WTC11 (cell line): ENCODE measurements around the gene NFIA. TPM values are rescaled to one million over a fixed set of nuclear protein-coding genes. Genes with fewer than 3 reads are reported as not detected.

ENCODE experiments used
- ATAC-seq: fragments of 200-7000 bp; cut with Tn5 transposase; 2 replicates; pipeline ENCODE4 v1.10.0; 2021; ENCODE audit warnings: mild to moderate bottlenecking, moderate library complexity
- CTCF ChIA-PET: fragments of 300-600 bp; sonication (Branson Sonifier 250); formaldehyde crosslinking; loops from one replicate; lab custom pipeline; 2021; ENCODE audit warnings: antibody characterized with exemption; lab: Charles Lee
- POLR2A ChIA-PET: fragments of 350-600 bp; sonication (Branson Sonifier 250); formaldehyde crosslinking; loops from one replicate; lab custom pipeline; 2021; ENCODE audit warnings: antibody characterized with exemption; lab: Charles Lee
- DNase-seq: peaks from one replicate; pipeline ENCODE4 v3.0.0; 2021; ENCODE audit warnings: low spot score
- H3K27ac Mint-ChIP-seq: 2 replicates; pipeline ENCODE4 v1.8.0; 2021; ENCODE audit warnings: mixed read lengths
- H3K27me3 Mint-ChIP-seq: 2 replicates; pipeline ENCODE4 v1.8.0; 2021; ENCODE audit warnings: low read depth, mild to moderate bottlenecking, moderate library complexity, mixed read lengths
- H3K36me3 Mint-ChIP-seq: 2 replicates; pipeline ENCODE4 v1.8.0; 2021; ENCODE audit warnings: mixed read lengths
- H3K4me1 Mint-ChIP-seq: 2 replicates; pipeline ENCODE4 v1.8.0; 2022; ENCODE audit warnings: mixed read lengths
- H3K4me3 Mint-ChIP-seq: 2 replicates; pipeline ENCODE4 v1.8.0; 2021; ENCODE audit warnings: mild to moderate bottlenecking, moderate library complexity, mixed read lengths
- H3K9me3 Mint-ChIP-seq: 2 replicates; pipeline ENCODE4 v1.8.0; 2021; ENCODE audit warnings: mixed read lengths
- ATF1 ChIP-seq: sonication (generic); formaldehyde crosslinking; IDR thresholded peaks from 2 replicates; pipeline ENCODE4 v1.8.1; 2023; ENCODE audit warnings: mild to moderate bottlenecking, moderate library complexity, missing genetic modification reagents
- CBFB ChIP-seq: sonication (generic); formaldehyde crosslinking; IDR thresholded peaks from 2 replicates; pipeline ENCODE4 v1.8.1; 2022; ENCODE audit warnings: mild to moderate bottlenecking, low read depth, missing genetic modification reagents
- ESRRA ChIP-seq: sonication (generic); formaldehyde crosslinking; IDR thresholded peaks from 2 replicates; pipeline ENCODE4 v1.8.1; 2022; ENCODE audit warnings: mild to moderate bottlenecking, missing genetic modification reagents, borderline replicate concordance
- ETV6 ChIP-seq: sonication (generic); formaldehyde crosslinking; IDR thresholded peaks from 2 replicates; pipeline ENCODE4 v1.8.1; 2022; ENCODE audit warnings: mild to moderate bottlenecking, missing genetic modification reagents
- IRF2 ChIP-seq: sonication (generic); formaldehyde crosslinking; IDR thresholded peaks from 2 replicates; pipeline ENCODE4 v1.8.0; 2022; ENCODE audit warnings: low read depth, missing genetic modification reagents, borderline replicate concordance
- JUN ChIP-seq: sonication (generic); formaldehyde crosslinking; IDR thresholded peaks from 2 replicates; pipeline ENCODE4 v1.8.0; 2023; ENCODE audit warnings: mild to moderate bottlenecking, missing genetic modification reagents
- MXD4 ChIP-seq: fragments of 250-450 bp; sonication (Bioruptor Pico); IDR thresholded peaks from 2 replicates; pipeline ENCODE4 v1.8.0; 2021; ENCODE audit warnings: mild to moderate bottlenecking, moderate library complexity, borderline replicate concordance
- NR2C2 ChIP-seq: sonication (generic); formaldehyde crosslinking; IDR thresholded peaks from 2 replicates; pipeline ENCODE4 v1.8.0; 2022; ENCODE audit warnings: mild to moderate bottlenecking, missing genetic modification reagents
- NR3C1 ChIP-seq: sonication (generic); formaldehyde crosslinking; conservative IDR thresholded peaks from 2 replicates; pipeline ENCODE4 v1.8.1; 2023; ENCODE audit warnings: low read depth, mild to moderate bottlenecking, missing genetic modification reagents
- RORB ChIP-seq: fragments of 250-450 bp; sonication (Bioruptor Pico); IDR thresholded peaks from 2 replicates; pipeline ENCODE4 v1.9.0; 2021; ENCODE audit warnings: mild to moderate bottlenecking
- SMAD4 ChIP-seq: sonication (generic); formaldehyde crosslinking; IDR thresholded peaks from 2 replicates; pipeline ENCODE4 v1.8.0; 2022; ENCODE audit warnings: mild to moderate bottlenecking, missing genetic modification reagents
- TCF7 ChIP-seq: sonication (generic); formaldehyde crosslinking; IDR thresholded peaks from 2 replicates; pipeline ENCODE4 v1.8.0; 2022; ENCODE audit warnings: mild to moderate bottlenecking, low read depth, missing genetic modification reagents, moderate library complexity
- TEAD1 ChIP-seq: sonication (generic); formaldehyde crosslinking; IDR thresholded peaks from 2 replicates; pipeline ENCODE4 v1.8.0; 2022; ENCODE audit warnings: mild to moderate bottlenecking, missing genetic modification reagents
- ZNF138 ChIP-seq: sonication (generic); formaldehyde crosslinking; conservative IDR thresholded peaks from 2 replicates; pipeline ENCODE4 v1.8.1; 2022; ENCODE audit warnings: mild to moderate bottlenecking, moderate library complexity, missing genetic modification reagents
- ZNF263 ChIP-seq: sonication (generic); formaldehyde crosslinking; IDR thresholded peaks from 2 replicates; pipeline ENCODE4 v1.8.1; 2022; ENCODE audit warnings: low read depth, mild to moderate bottlenecking, moderate library complexity, missing genetic modification reagents
- ZNF396 ChIP-seq: fragments of 250-450 bp; sonication (Bioruptor Pico); IDR thresholded peaks from 2 replicates; pipeline ENCODE4 v1.8.0; 2021; ENCODE audit warnings: mild to moderate bottlenecking, moderate library complexity, borderline replicate concordance
- total RNA-seq: library from RNA; stranded (reverse); gene quantifications from 3 replicates; pipeline ENCODE4 v1.2.3, GENCODE V29; 2021
- TF ChIP-seq, protein P1 (sequence below): fragments of 250-450 bp; sonication (Bioruptor Pico); IDR thresholded peaks from 2 replicates; pipeline ENCODE4 v1.9.0; 2021; ENCODE audit warnings: mild to moderate bottlenecking
- TF ChIP-seq, protein P2 (sequence below): sonication (generic); formaldehyde crosslinking; IDR thresholded peaks from 2 replicates; pipeline ENCODE4 v1.8.0; 2022; ENCODE audit warnings: mild to moderate bottlenecking, missing genetic modification reagents
- TF ChIP-seq, protein P3 (sequence below): sonication (generic); formaldehyde crosslinking; IDR thresholded peaks from 2 replicates; pipeline ENCODE4 v1.8.0; 2022; ENCODE audit warnings: mild to moderate bottlenecking, missing genetic modification reagents
- TF ChIP-seq, protein P4 (sequence below): sonication (generic); formaldehyde crosslinking; IDR thresholded peaks from 2 replicates; pipeline ENCODE4 v1.8.1; 2023; ENCODE audit warnings: mild to moderate bottlenecking, missing genetic modification reagents
- TF ChIP-seq, protein P5 (sequence below): fragments of 250-450 bp; sonication (Bioruptor Pico); IDR thresholded peaks from 2 replicates; pipeline ENCODE4 v1.9.0; 2021; ENCODE audit warnings: moderate library complexity, mild to moderate bottlenecking, inconsistent platforms, borderline replicate concordance
- TF ChIP-seq, protein P6 (sequence below): sonication (generic); formaldehyde crosslinking; conservative IDR thresholded peaks from 2 replicates; pipeline ENCODE4 v1.8.1; 2023; ENCODE audit warnings: mild to moderate bottlenecking, low read depth, missing genetic modification reagents, moderate library complexity
- TF ChIP-seq, protein P7 (sequence below): sonication (generic); formaldehyde crosslinking; IDR thresholded peaks from 2 replicates; pipeline ENCODE4 v1.8.1; 2022; ENCODE audit warnings: missing genetic modification reagents, borderline replicate concordance

Gene NFIA
- total RNA-seq, 1 experiment from 2014 or later = 16.7 TPM

DNA sequence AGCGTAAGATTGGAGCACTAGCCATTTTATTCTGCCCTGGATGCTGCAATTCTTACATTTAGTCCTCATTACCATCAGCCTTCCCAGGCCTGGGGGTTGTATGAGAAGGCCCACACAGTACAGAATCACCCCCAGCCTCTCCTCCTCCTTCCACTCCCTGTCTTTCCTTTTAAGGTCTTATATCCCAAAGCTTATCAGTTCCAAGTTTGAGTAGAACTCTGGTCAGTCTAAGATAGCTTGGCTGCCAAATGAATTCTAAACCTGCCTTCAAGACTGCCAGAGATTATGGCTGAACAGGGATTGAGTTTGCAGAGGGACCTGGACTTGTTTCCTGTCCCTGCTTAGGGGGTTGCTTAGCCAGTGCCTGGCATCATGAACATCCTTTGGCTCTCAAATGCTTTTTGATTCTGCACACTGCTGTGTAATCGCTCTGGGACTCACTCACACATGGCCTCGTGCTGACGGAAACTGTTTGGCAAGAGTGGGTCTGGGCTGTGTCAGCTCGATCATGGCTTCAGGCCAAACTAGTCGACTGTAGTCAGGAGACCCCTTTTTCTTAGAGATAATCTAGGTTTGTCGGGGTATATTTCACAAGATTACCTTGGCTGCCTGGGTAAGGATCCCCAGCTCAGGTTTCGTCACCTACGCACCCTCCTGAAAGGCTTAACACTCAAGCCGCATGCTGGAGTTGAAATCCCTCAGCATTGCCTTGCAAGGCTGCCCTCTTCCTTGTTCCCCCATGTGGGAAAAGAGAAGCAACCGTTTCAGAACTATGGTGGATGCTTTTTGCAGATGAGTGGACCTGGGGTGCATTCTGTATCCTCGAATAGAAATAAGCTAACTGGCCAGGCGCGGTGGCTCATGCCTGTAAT, 252.6 kb downstream of the NFIA start:
- H3K9me3 Mint-ChIP-seq = no peaks in the 10 kb centered on the region
- POLR2A ChIA-PET = no interaction called here
- H3K36me3 Mint-ChIP-seq = no peaks in the 10 kb centered on the region
- ATAC-seq (no peak), DNase-seq (no peak)
- CTCF ChIA-PET = interaction anchor here (0.5 to 1.5 kb wide), 4 partner anchors 9 to 517 kb away, joined by 3 to 5 read pairs (median 4); no protein-coding TSS in a partner anchor
- H3K27ac Mint-ChIP-seq = peak overlapping the region; percentile 30; the same call in 1 of the 2 replicates
- no peak for TF ChIP-seq ATF1 (CRISPR knock-in tag)
- no peak for TF ChIP-seq RORB (CRISPR knock-in tag)
- TF ChIP-seq, protein P1, sequence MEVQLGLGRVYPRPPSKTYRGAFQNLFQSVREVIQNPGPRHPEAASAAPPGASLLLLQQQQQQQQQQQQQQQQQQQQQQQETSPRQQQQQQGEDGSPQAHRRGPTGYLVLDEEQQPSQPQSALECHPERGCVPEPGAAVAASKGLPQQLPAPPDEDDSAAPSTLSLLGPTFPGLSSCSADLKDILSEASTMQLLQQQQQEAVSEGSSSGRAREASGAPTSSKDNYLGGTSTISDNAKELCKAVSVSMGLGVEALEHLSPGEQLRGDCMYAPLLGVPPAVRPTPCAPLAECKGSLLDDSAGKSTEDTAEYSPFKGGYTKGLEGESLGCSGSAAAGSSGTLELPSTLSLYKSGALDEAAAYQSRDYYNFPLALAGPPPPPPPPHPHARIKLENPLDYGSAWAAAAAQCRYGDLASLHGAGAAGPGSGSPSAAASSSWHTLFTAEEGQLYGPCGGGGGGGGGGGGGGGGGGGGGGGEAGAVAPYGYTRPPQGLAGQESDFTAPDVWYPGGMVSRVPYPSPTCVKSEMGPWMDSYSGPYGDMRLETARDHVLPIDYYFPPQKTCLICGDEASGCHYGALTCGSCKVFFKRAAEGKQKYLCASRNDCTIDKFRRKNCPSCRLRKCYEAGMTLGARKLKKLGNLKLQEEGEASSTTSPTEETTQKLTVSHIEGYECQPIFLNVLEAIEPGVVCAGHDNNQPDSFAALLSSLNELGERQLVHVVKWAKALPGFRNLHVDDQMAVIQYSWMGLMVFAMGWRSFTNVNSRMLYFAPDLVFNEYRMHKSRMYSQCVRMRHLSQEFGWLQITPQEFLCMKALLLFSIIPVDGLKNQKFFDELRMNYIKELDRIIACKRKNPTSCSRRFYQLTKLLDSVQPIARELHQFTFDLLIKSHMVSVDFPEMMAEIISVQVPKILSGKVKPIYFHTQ (CRISPR knock-in tag) = no peak
- TF ChIP-seq ZNF263 (CRISPR knock-in tag) = no peak
- no peak for TF ChIP-seq SMAD4
- TF ChIP-seq, all 79 proteins: peak for 0
- Mint-ChIP-seq H3K4me3 (no peak overlapping the region), H3K4me1 (peaks cover 30% of the 10 kb centered on the region), H3K27me3 (no peaks in the 10 kb centered on the region)

DNA sequence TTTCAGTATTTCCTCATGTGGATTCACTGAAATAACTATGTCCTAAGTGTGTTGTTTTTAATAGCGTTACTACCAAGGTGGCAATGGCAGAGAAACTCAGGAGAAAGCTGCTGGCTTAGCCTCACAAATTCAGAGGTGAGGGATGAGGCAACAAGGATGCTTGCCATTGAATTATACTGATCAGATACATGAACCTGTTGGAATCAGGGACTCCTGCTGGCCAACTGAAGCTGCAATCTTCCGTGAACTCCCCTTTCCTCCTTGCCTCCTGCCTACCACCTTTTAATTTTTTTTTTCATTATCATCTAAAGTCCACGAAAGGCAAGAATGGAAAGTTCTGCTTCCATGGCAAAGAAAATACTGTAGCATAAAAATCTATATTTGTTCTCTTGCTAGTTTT, 254.7 kb downstream of the NFIA start:
- Mint-ChIP-seq H3K9me3 (no peaks in the 10 kb centered on the region), H3K27me3 (no peaks in the 10 kb centered on the region), H3K4me1 (peaks cover 30% of the 10 kb centered on the region), H3K36me3 (no peaks in the 10 kb centered on the region), H3K4me3 (no peak overlapping the region), H3K27ac (no peak overlapping the region)
- ATAC-seq = peak; percentile 25; the same call in 1 of the 2 replicates
- DNase-seq = no peak
- no peak for TF ChIP-seq TEAD1 (CRISPR knock-in tag)
- no peak for TF ChIP-seq NR3C1 (CRISPR knock-in tag)
- TF ChIP-seq CBFB = no peak
- TF ChIP-seq IRF2 (CRISPR knock-in tag) = no peak
- TF ChIP-seq, protein P2, sequence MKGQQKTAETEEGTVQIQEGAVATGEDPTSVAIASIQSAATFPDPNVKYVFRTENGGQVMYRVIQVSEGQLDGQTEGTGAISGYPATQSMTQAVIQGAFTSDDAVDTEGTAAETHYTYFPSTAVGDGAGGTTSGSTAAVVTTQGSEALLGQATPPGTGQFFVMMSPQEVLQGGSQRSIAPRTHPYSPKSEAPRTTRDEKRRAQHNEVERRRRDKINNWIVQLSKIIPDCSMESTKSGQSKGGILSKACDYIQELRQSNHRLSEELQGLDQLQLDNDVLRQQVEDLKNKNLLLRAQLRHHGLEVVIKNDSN (CRISPR knock-in tag) = no peak
- TF ChIP-seq ZNF396 = no peak
- no peak for TF ChIP-seq ZNF138 (CRISPR knock-in tag)
- TF ChIP-seq, protein P3, sequence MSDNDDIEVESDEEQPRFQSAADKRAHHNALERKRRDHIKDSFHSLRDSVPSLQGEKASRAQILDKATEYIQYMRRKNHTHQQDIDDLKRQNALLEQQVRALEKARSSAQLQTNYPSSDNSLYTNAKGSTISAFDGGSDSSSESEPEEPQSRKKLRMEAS (CRISPR knock-in tag) = no peak
- TF ChIP-seq, protein P4, sequence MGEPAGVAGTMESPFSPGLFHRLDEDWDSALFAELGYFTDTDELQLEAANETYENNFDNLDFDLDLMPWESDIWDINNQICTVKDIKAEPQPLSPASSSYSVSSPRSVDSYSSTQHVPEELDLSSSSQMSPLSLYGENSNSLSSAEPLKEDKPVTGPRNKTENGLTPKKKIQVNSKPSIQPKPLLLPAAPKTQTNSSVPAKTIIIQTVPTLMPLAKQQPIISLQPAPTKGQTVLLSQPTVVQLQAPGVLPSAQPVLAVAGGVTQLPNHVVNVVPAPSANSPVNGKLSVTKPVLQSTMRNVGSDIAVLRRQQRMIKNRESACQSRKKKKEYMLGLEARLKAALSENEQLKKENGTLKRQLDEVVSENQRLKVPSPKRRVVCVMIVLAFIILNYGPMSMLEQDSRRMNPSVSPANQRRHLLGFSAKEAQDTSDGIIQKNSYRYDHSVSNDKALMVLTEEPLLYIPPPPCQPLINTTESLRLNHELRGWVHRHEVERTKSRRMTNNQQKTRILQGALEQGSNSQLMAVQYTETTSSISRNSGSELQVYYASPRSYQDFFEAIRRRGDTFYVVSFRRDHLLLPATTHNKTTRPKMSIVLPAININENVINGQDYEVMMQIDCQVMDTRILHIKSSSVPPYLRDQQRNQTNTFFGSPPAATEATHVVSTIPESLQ (CRISPR knock-in tag) = no peak
- TF ChIP-seq, protein P5, sequence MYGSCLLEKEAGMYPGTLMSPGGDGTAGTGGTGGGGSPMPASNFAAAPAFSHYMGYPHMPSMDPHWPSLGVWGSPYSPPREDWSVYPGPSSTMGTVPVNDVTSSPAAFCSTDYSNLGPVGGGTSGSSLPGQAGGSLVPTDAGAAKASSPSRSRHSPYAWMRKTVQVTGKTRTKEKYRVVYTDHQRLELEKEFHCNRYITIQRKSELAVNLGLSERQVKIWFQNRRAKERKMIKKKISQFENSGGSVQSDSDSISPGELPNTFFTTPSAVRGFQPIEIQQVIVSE = no peak
- no peak for TF ChIP-seq ETV6
- no peak for TF ChIP-seq JUN (CRISPR knock-in tag)
- no peak for TF ChIP-seq TCF7 (CRISPR knock-in tag)
- no peak for TF ChIP-seq ESRRA
- TF ChIP-seq, protein P6, sequence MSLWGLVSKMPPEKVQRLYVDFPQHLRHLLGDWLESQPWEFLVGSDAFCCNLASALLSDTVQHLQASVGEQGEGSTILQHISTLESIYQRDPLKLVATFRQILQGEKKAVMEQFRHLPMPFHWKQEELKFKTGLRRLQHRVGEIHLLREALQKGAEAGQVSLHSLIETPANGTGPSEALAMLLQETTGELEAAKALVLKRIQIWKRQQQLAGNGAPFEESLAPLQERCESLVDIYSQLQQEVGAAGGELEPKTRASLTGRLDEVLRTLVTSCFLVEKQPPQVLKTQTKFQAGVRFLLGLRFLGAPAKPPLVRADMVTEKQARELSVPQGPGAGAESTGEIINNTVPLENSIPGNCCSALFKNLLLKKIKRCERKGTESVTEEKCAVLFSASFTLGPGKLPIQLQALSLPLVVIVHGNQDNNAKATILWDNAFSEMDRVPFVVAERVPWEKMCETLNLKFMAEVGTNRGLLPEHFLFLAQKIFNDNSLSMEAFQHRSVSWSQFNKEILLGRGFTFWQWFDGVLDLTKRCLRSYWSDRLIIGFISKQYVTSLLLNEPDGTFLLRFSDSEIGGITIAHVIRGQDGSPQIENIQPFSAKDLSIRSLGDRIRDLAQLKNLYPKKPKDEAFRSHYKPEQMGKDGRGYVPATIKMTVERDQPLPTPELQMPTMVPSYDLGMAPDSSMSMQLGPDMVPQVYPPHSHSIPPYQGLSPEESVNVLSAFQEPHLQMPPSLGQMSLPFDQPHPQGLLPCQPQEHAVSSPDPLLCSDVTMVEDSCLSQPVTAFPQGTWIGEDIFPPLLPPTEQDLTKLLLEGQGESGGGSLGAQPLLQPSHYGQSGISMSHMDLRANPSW = no peak
- TF ChIP-seq, protein P7, sequence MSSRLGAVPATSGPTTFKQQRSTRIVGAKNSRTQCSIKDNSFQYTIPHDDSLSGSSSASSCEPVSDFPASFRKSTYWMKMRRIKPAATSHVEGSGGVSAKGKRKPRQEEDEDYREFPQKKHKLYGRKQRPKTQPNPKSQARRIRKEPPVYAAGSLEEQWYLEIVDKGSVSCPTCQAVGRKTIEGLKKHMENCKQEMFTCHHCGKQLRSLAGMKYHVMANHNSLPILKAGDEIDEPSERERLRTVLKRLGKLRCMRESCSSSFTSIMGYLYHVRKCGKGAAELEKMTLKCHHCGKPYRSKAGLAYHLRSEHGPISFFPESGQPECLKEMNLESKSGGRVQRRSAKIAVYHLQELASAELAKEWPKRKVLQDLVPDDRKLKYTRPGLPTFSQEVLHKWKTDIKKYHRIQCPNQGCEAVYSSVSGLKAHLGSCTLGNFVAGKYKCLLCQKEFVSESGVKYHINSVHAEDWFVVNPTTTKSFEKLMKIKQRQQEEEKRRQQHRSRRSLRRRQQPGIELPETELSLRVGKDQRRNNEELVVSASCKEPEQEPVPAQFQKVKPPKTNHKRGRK = no peak
- no peak for TF ChIP-seq MXD4 (CRISPR knock-in tag)
- TF ChIP-seq NR2C2 (CRISPR knock-in tag) = no peak
- POLR2A ChIA-PET = interaction anchor here (0.6 to 0.7 kb wide), 2 partner anchors 80 to 501 kb away, joined by 3 to 4 read pairs; no protein-coding TSS in a partner anchor
- CTCF ChIA-PET = interaction anchor here (0.6 to 2.0 kb wide), 13 partner anchors 13 to 294 kb away, joined by 3 to 11 read pairs (median 3); no protein-coding TSS in a partner anchor
